HEK293T (cell line): ENCODE data around the gene SNAP29.
"Not testable (repeated sequence)": the region's sequence is repeated elsewhere in the genome, so short reads cannot be mapped to it uniquely, and the experiment has no call there.

ENCODE experiments used
- ARNT ChIP-seq: fragments of 450-650 bp; IDR thresholded peaks from 2 replicates; pipeline ENCODE4 v1.6.1; 2017; ENCODE audit warnings: mild to moderate bottlenecking
- BHLHE40 ChIP-seq: fragments of 450-650 bp; IDR thresholded peaks from 2 replicates; pipeline ENCODE4 v1.6.1; 2016; ENCODE audit warnings: mild to moderate bottlenecking, moderate library complexity, borderline replicate concordance
- ELF4 ChIP-seq: fragments of 450-650 bp; IDR thresholded peaks from 2 replicates; pipeline ENCODE4 v1.6.1; 2017; ENCODE audit warnings: antibody characterized with exemption
- FOXM1 ChIP-seq: fragments of 450-650 bp; IDR thresholded peaks from 2 replicates; pipeline ENCODE4 v1.6.1; 2017; ENCODE audit warnings: mild to moderate bottlenecking, borderline replicate concordance
- NFRKB ChIP-seq: fragments of 450-650 bp; IDR thresholded peaks from 2 replicates; pipeline ENCODE4 v1.6.1; 2016; ENCODE audit warnings: mild to moderate bottlenecking, moderate library complexity
- SP1 ChIP-seq: fragments of 450-650 bp; IDR thresholded peaks from 2 replicates; pipeline ENCODE4 v1.6.1; 2017
- SUZ12 ChIP-seq: fragments of 450-650 bp; IDR thresholded peaks from 2 replicates; pipeline ENCODE4 v1.6.1; 2016; ENCODE audit warnings: mild to moderate bottlenecking
- ZNF384 ChIP-seq: fragments of 450-650 bp; IDR thresholded peaks from 2 replicates; pipeline ENCODE4 v1.6.1; 2016

DNA sequence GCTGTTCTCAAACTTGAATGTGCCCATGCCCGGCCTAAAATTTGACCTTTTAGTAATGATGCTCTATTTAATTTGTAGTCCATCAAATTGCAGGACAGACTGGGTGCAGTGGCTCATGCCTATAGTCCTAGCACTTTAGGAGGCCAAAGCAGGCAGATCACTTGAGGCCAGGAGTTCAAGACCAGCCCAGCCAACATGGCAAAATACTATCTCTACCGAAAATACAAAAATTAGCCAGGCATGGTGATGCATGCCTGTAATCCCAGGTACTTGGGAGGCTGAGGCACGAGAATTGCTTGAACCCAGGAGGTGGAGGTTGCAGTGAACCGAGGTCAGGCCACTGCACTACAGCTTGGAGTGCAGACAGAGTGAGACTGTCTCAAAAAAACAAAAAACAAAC lies 33.6 kb upstream of the SNAP29 start:
- TF ChIP-seq SUZ12, ELF4, NFRKB, SP1, ARNT, FOXM1, ZNF384, BHLHE40: not testable (repeated sequence)
